ENCODE measurements around the gene TUB.

- TF ChIP-seq RAD21 (IDR thresholded peaks at IDR 0.05; ENCODE audit: low read length) (no peak), CTCF (IDR thresholded peaks at IDR 0.05) (no peak)
Measured at GRCh38 chr11:8080069-8080670, 841 bp upstream of the TUB start.

All from SK-N-SH (cell line).